MV-4-11 (cell line): Measurements from ENCODE around the gene SLC9B2.

Source experiments
- DNase-seq: peaks from one replicate; lab custom pipeline; 2025; lab: John Stamatoyannopoulos, UW

The SLC9B2 gene

DNA sequence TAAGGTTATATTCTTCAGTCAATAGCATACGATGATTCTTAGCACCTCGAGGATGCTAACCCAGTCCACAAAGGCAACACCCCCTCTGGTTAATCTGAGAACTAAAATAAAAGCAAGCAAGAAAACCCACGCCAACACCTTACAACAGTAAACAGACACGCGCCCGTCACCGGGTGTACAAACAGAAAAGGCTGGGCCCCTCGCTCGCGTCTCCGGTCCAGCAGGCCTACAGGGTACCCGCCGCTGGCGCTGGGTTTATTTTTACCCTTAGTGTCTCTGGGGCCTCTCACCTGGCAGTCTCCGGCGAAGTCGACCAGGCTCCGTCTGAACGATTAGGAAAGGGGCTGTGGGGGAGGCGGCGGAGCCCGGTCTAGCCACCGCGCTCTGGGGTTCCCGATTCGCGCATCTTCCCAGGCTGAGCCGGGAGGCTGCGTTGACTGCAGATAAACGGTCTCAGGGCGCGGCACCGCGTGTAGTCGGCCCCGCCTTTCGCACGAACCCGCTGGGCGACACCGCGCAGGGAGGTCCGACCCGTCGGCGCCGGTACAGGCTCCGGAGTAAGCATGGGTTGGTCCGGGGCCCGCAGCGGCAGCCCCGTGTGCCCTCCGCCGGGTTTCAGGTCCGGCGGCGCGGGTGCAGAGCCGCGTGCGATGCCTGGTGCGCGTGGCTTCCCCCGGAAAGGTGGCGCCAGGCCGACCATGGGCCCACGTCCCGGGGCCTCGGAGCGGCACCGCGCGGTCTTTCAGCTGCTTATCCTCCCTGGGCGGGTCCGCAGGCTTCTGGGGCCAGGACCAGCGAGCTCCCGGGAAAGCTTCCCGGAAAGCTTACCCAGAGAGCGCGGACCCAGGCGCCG is 441 bp downstream of the SLC9B2 start:
- DNase-seq = peak; percentile 18

DNA sequence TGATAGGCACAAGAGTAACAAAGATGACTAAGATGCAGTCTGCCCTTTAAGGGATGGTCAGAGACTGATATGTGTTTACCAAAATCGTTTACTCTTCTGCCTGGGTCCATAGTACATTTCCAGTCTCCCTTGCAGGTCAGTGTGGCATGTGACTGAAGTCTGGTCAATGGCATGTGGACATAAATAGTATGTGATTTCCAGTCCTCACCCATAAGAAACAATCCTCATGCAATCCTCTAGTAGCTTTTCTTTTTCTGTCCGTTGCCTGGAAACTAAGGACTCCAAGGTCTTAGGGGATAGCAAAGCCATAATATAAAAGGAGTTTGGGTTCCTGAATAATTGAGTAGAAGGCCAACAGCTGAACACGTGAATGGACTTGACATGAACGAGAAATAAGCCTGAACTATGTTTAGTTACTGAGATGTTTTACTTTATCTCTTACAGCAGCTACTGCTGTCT is 1.1 kb downstream of the SLC9B2 start:
- no peak for DNase-seq

DNA sequence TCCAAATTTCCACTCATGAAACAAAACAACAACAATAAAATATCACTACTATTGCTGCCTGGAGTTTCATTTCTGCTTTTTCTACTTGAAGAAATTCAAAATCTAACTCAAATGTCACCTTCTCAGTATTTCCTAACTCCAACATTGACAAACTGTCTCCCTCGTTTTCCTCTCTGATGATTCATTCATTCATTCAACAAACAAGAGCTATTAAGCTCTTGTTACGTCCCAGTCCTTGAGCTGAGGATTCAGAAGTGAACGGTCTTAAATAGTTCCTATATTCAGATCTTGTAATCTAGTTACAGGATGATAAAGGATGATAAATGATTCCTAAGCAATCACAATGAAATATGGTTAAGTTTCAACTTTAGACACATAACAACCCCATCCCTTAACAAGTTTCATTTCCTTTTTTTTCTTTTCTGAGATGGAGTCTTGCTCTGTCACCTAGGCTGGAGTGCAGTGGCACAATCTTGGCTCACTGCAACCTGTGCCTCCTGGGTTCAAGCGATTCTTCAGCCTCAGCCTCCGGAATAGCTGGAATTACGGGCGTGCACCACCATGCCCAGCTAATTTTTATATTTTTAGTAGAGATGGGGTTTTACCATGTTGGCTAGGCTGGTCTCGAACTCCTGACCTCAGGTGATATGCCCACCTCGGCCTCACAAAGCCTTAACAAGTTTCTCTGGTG is 1.7 kb downstream of the SLC9B2 start:
- peak; percentile 93 for DNase-seq

DNA sequence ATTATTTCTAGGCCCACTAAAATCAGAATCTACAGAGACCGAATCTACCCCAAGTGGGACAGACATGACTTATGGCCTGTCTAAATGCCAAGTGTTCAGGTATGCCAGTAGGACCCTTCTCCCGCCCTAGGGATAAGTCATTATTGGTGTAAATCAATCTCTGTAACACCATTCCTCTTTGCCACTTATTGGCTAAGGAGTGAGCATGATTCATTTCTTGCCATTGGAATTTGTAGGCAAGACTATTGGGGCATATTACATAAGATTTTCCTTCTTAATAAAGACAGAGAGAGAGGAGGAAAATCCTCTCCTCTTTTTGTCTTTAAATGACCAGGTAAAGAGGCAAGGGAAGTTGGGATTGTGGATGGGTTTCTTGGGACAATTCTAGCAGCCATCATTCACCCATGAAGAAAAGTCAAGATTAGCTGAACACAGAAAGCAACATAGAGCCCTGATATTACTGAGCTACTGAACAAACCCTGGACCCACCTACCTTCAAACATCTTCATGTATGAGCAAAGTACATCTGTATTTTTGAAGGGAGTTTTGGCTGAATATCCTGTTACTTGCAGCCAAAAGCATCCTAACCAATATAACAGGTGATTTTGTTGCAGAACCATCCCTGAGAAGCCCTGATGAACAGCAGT is 2.6 kb downstream of the SLC9B2 start:
- DNase-seq = no peak

DNA sequence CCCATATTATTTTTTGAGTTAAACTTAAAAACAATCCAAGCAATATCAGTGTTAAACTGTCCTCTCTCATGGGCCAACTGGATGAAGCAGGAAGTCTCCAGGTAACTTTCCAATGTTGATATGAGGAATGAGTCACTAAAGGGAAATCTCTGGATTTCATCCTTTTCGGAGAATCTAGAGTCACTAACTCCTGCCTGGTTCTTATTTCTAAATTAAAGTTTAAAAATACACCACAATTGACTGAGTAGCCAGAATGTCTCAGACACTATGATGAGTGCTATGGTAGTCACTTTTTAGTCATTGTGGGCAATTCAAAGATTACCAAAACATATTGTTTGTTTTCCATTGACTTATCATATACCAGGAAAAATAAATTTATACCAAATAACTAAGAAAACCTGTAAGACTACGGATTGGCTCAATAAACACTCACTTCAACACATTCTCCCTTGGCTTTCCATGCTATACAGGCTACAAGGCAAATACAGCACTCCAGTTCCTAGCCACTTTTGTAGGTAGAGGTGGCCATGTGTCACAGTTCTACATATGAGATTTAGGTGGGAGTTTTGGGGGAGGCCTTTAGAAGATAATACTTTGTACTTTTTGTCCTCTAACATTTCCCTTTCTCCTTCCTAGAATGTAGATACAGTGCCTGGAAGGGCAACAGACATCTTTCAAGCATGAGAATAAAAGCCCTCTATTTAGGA is 8.6 kb downstream of the SLC9B2 start:
- DNase-seq = no peak

DNA sequence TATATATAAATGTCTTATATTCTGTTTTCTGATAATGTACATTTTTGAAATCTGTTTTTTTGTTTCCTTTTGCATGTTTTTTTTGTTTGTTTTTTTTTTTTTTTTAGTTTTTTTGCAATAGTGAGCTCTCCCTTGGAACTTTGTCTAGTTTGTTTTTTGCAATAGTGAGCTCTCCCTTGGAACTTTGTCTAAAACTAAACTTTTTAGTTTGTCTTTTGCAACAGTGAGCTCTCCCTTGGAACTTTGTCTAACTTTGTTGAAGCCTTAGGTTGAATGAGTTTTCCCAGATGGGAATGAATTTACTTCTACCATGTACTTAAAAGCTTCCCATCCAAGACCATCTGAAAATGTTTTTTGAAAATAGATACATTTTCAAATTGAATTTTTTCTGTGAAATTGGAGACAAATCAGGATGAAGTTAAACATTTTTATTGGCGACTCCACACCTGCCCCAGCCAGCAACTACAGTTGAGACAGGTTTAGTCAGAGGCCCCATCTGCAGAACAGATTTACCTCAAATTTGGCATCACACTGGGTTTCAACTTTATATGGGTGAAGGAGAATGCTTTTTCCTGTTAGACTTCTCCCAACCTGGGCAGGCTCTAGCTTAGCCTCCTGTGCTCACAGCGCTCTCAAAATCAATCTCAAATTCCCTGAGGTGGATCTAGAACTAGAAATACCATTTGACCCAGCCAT is 16.0 kb downstream of the SLC9B2 start:
- DNase-seq = no peak

DNA sequence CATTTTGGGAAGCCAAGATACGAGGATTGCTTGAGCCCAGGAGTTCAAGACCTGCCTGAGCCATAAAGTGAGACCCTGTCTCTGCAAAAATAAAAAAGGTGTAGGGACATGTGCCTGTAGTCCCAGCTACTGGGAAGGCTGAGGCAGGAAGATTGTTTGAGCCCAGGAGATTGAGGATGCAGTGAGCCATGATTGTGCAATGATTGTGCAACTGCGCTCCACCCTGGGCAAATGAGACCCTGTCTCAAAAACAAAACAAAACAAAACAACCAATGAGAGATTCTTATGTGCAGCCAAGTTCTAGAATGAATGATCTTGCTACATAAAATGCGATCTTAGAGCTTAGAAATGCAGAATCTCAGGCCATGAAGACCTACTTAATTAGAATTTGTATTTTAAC is 22.5 kb downstream of the SLC9B2 start:
- no peak for DNase-seq

DNA sequence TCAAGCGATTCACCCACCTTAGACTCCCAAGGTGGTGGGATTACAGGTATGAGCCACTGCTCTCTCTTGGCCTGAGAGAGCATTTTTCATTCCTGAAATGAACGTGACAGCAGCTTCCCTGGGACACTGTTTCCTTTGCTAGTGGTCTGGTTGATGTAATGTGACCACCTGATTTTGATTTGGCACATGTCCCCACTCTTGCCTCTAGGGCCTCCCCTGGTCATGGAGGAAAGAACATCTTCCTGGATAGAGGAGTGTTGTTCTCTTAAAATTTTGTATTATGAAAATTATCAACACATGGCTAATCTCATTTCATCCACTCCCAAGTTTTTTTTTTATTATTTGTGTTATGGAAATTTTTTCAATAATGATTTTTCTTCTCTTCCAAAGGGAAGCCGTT is 23.8 kb downstream of the SLC9B2 start:
- DNase-seq = no peak

DNA sequence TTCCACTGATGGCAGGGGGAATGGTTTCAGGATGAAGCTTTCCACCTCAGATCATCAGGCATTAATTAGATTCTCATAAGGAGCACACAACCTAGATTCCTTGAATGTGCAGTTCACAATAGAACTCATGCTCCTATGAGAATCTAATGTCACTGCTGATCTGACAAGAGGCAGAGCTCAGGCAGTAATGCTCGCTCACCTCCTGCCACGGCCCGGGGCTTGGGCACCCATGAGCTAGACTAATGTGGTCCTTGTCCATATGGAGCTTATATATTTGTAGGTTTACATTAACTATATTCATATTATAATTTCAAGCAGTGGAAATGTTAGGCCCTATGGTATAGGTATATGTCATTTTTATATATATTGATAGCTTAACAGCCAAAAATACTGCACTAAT is 24.4 kb downstream of the SLC9B2 start:
- no peak for DNase-seq

DNA sequence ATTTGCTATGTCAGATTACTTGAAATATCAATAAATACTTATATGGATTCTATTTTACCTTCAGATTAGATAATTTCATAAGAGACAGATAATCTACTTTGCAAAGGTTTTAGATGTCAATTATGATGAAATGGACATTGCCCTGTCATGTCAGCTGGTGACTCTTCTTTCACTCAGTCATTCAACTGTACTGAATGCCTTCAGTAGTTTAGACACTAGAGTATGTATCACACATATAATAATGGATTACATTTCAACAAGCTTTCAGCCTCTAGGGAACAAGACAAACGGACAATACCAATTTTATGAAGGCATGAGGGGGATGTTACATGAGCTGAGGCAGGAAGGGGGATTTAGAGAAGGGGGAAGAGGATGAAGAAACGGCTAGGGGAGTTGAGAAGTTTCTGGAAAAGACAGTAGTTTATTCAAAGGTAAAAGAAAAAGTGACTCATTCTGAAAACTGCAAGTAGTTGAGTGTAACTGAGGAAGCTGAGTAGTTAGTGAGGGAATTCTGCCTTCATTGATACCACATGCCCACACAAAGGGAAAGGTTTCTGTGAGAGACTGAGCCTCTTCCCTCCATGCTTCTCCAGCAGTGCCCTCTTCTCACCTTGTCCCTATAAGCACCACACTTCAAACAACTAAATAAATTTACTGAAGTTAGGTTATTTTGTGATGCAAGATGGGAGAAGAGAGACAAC is 25.7 kb downstream of the SLC9B2 start:
- no peak for DNase-seq

DNA sequence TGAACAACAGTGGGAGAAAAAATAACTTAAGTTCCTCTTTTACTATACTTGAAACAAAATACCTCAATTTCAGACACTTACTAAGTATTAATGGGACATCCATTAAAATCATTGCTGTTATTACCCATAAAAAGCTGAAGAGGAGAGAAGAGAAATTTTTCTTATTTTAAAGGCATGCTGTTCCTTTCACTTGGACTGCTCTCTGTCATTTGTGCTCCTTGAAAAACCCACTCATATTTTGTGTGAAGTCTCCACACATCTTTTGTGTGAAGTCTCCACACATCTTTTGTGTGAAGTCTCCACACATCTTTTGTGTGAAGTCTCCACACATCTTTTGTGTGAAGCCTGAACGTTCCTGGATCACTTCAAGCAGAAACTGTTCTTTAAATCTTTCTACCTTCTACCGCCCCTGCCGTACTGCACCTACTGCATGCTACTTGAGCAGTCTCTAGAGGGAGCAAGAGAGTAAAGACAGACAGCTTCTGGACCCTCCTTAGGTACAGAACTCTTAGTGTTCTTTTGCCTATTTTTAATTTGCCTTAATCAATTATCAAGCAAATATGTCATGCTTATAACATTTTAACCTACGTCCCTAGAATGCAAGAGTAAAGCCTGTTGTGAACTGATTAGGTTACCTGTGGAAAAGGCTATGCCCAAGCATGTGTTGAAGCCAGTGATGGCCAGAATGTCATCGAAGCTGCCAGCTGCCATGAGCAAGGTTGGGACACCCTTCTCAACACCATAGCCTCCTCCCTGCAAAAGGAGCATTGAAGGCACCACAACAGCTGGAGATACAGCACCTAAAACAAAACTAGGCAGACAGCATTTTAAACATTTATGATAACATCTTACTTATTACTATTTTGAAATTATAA is 29.9 kb downstream of the SLC9B2 start:
- DNase-seq = peak; percentile 8

DNA sequence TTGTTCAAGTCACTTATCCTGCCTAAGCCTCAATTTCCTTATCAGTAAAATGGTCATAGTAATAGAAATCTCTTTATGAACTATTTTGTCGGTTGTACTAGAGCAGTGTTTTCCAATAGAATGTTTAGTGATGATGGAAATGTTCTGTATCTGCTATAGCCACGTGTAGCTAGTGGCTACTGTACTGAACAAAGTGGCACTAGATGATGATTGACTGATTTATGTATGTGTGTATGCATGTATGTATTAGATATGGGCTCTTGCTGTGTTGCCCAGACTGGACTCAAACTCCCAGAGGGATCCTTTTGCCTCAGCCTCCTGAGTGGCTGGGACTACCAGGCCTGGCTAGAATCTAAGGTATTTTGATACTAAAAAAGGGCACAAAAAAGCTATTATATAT is 32.4 kb downstream of the SLC9B2 start:
- no peak for DNase-seq

DNA sequence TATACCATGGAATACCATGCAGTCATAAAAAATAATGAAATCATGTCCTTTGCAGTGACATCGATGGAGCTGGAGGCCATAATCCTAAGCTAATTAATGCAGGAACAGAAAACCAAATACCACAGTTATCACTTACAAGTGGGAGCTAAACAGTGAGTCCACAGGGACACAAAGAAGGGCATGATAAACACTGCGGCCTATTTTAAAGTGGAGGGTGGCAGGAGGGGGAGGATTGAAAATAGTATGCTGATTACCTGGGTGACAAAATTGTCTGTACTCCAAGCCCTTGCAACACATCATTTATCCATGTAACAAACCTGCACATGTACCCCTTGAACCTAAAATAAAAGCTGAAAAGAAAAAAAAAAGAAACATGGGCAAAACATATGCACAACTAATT is 40.4 kb downstream of the SLC9B2 start:
- DNase-seq = no peak

DNA sequence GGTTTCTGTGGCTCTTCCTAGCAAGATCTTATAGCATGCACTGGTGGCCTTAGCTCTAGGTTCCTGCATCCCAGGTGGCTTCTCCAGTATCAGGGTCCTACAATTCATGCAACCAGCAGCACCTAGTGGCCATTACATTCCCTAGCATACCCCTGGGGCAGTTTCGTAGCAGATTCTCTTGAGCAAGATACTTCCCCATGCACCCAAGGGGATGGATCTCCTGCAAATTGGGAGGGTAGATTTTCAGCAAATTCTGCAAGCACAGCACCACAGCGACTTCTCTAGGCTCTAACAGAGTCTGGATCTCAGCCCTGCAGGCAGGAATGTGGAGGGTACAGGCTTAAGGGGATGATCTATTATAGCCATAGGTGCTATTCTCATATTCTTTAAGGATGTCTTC is 44.0 kb downstream of the SLC9B2 start:
- DNase-seq = peak; percentile 51

DNA sequence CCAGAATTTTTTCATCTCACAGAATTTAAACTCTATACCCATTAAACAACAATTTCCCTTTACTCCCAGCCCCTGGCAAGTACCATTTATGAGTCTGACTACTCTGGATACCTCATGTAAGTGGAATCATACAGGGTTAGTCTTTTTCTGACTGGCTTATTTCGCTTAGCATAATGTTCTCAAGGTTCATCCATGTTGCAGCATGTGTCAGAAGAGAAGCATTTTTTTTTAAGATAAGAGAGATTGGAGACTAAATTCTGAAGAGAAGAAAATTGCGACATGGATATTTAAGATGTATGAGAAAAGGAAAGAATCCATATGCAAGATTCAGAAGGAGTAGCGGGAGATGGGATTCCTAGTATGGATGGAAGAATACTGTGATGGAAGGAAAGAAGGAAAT is 45.8 kb downstream of the SLC9B2 start:
- no peak for DNase-seq

DNA sequence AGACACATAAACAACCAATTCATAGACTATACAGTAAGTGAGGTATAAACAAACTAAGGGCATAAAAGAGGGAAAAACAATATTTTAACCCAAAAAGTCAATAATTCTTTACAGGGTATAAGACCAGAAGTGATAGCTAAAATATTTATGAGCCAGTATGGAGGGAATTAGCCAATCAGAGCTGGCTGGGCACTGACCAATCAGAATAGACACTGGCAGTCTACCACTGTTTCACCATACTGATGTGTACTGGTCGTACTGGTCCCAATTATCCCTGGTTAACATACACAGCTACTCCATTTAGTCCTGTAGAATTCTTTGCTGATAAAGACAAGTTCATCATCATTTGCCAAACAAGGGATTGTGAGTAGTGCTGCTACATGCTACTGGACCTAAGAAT is 47.3 kb downstream of the SLC9B2 start:
- DNase-seq = no peak

DNA sequence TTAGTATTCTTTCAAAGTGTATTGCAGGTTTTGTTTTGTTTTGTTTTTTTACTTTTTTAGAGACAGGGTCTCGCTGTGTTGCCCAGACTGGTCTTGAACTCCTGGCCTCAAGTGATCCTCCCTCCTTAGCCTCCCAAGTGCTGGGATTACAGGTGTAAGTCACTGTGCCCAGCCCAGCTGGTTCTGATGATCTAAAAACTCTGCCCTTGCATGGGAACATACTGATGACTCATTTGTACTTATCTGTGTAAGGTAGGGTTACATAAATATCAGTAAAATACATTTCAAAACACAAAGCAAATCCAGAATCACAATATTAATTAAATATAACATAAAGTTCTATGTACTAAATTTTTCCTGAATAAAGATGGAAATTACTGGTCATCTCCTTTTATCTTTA is 49.7 kb downstream of the SLC9B2 start:
- no peak for DNase-seq

DNA sequence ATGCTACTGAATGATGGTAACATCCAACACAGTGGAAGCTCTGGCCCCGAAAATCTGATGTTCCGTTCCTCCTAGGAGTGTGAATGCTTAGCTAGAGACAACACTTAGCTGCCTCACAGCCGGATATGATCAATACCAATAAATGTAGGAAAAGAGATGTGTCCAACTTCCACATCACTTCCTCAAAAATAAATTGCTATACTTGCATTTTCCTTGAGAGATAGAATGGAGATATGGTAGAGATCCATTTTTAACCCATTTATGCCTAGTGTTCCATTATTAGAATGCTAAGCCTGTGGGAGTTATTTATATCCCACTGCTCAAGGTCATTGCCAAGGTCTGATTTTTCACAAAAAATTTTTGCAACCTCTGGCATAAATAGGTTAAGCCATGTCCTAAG is 51.6 kb downstream of the SLC9B2 start:
- no peak for DNase-seq

DNA sequence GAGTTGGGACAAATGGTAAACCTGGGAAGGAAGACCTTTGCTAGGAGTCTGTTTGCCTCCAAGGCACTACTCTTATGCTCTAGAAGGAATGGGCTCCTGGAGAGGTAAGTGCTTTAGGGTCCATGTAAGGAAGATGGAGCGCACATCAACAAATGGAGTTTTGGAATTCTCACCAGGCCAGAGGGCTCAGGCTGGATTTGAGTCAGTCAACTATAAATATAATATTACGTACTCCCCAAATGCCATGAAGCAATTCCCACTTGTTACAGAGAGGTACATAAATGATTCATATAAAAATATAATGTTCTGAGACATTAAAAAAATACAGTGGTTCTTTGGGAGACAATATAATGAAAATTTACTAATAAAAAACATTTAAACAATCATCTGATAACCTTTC is 55.4 kb downstream of the SLC9B2 start:
- DNase-seq = no peak
